ENCODE measurements around the gene CCNT2.

DNA sequence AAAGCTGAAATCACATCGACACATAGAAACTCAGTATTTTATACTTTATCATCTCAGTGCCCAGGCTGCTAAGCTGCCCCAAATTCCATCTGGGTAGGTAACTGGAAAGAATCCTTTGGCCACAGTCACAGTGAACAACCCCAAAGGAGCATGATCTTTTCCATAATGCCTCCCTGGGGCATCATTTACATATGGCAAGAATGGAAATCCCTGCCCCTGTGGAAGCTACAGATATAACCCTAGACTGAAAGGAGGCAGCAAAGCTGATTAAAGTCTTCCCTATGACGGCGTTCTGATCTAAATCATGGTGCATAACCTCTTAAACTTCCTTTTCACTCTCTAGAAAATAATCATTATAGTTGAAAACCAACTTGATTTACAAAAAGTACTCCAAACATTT lies 87.1 kb downstream of the CCNT2 start:
- TF ChIP-seq EZH2 (IDR thresholded peaks at IDR 0.05; ENCODE audit: insufficient read depth, poor library complexity, severe bottlenecking), result no peak
- no peak for TF ChIP-seq EZH2phosphoT487 (IDR thresholded peaks at IDR 0.05; ENCODE audit: insufficient read depth, low read depth)
